ENCODE measurements around the gene KRTAP20-1.

- TF ChIP-seq ATF3 (IDR thresholded peaks at IDR 0.05) (no peak), CTCF (IDR thresholded peaks at IDR 0.05; ENCODE audit: low read depth, low read length, missing input control) (no peak), SP1 (IDR thresholded peaks at IDR 0.05) (no peak), GABPA (IDR thresholded peaks at IDR 0.05 in 1 of 2, conservative IDR thresholded peaks at IDR 0.05 in 1 of 2) (no peak), HNF4G (IDR thresholded peaks at IDR 0.05) (no peak), EGR1 (IDR thresholded peaks at IDR 0.05; ENCODE audit: low read depth in 2 of 2) (no peak), REST (IDR thresholded peaks at IDR 0.05) (no peak)
These were observed 30.7 kb downstream of the KRTAP20-1 start for GRCh38 chr21:30646904-30647414.
